HepG2 (cell line): ENCODE data around the gene METAP1.

Experiments
- BRD4 ChIP-seq: sonication (generic); formaldehyde crosslinking; IDR thresholded peaks from 2 replicates; pipeline ENCODE4 v1.4.0; 2020; ENCODE audit warnings: missing genetic modification reagents
- HES4 ChIP-seq: sonication (generic); formaldehyde crosslinking; IDR thresholded peaks from 2 replicates; pipeline ENCODE4 v1.9.0; 2021; ENCODE audit warnings: mild to moderate bottlenecking, missing genetic modification reagents, borderline replicate concordance
- PTBP1 ChIP-seq: fragments of 200-400 bp; formaldehyde crosslinking; IDR thresholded peaks from 2 replicates; pipeline ENCODE4 v1.6.1; 2018; ENCODE audit warnings: low read length, low read depth; ENCODE audit not compliant: poor library complexity, severe bottlenecking
- TF ChIP-seq, protein P1 (sequence below): sonication (generic); formaldehyde crosslinking; conservative IDR thresholded peaks from 2 replicates; pipeline ENCODE4 v1.8.1; 2023; ENCODE audit warnings: missing genetic modification reagents

DNA sequence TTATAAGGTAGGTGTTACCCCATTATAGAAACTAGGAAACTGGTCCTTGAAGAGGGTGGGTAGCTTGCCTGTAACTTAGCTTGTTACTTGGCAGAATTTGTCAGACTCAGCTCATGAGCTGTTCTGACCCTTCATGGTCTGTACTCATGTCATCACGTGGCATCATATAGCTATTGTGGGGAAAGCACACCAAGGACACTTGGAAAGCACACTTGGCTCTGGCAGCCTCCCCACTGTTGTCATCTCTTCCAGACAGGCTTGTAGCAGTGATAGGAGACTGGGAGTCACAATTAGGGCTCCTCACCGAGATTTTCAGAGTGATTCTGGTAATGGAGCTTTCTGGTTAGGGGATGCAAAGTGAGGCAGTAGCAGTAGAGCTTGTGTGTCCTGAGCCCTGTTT is 62.7 kb downstream of the METAP1 start:
- TF ChIP-seq BRD4 (CRISPR knock-in tag), result no peak
- TF ChIP-seq HES4, result no peak
- no peak for TF ChIP-seq PTBP1
- TF ChIP-seq, protein P1, sequence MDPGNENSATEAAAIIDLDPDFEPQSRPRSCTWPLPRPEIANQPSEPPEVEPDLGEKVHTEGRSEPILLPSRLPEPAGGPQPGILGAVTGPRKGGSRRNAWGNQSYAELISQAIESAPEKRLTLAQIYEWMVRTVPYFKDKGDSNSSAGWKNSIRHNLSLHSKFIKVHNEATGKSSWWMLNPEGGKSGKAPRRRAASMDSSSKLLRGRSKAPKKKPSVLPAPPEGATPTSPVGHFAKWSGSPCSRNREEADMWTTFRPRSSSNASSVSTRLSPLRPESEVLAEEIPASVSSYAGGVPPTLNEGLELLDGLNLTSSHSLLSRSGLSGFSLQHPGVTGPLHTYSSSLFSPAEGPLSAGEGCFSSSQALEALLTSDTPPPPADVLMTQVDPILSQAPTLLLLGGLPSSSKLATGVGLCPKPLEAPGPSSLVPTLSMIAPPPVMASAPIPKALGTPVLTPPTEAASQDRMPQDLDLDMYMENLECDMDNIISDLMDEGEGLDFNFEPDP (CRISPR knock-in tag), result no peak
